Kasumi-1 (cell line): ENCODE data around the gene GLIPR2.
"Not testable (repeated sequence)": the region's sequence is repeated elsewhere in the genome, so short reads cannot be mapped to it uniquely, and the experiment has no call there.

Experiments used
- DNase-seq, 2 experiments: peaks; one replicate each; lab custom pipeline; 2025; lab: John Stamatoyannopoulos, UW

GLIPR2 gene

DNA sequence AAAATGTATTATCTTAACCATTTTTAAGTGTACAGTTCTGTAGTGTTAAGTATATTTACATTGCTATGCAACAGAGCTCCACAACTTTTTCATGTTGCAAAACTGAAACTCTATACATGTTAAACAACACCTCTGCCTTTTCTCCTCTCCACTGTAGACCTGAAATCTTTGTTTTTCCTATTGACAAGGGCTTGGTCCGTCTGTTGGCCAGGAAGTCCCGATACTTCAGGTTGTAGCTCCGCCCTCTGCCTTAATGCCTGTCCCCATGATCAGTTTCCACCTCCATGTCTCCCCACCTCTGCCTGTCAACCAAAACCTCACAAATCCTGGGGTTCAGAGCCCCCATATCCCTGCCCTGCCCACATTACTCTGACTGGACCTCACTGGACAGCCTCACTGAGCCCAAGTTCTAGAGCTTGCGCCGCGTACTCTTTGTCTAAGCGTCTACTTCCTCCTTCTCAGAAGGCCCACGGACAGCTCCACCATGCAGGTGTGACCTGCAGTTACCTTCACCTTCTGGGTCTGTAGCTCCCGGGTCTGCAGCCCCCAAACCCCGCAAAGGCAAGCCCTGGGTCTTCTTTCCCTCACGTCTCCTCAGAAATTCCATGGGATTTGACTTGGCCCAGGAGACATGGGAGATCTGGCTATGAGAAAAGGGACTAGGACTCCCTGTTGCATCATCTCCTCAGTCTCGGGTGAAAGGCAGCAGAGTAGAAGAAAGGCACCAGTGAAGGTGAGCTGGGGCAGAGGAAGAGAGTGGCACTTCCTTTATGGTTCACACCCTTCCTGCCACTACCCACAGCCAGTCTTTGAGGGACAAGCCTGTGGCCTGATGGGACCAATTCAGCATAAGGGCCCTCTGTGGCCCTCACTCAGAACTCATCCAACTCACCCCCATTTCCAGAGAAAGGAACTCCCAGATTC is 8.0 kb downstream of the GLIPR2 start:
- no peak for DNase-seq

GRCh38 chr9:36145970-36146369 is 9.4 kb downstream of the GLIPR2 start:
- DNase-seq, result no peak

DNA sequence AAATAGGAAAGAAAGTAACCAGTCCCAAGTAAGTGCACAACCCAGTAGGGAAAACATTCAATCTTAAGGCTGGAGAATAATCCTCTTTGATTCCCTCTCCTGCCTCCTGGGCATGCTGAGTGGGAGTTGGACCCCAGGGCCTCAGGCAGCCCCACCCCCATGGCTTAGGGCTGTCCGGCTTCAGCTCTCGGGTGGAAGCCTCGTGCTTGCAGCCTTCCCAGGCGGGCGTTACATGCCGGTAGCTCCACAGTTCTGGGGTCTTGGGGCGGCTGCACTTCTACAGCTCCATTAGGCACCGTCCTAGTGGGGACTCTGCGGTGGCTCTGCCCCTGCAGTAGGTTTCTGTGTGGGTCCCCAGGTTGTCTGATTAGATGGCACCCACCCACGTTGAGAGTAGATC is 10.1 kb downstream of the GLIPR2 start:
- no peak for DNase-seq

DNA sequence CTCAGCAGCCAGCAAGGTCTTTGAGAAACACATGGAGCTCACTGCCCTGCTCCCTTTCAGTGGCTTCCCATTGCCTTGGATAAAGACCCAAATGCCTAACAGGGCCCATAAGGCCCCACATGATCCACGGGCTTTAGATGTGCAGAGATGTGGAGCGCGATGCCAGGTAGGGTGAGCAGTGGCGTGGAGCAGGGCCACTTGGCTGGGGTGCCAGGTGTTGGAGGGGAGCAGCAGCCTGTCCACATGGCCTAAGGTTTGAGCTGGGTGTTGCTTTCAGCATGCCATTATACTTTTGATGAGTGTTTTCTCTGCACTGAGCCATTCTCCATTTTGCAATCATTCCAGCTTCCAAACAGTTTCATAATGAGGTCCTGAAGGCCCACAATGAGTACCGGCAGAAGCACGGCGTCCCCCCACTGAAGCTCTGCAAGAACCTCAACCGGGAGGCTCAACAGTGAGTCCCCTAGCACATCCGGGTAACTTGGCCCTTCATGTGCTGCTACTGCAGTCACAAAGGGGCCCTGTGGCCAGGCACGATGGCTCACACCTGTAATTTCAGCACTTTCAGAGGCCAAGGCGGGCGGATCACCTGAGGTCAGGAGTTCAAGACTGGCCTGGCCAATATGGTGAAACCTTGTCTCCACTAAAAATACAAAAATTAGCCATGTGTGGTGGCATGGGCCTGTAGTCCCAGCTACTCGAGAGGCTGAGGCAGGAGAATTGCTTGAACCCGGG is 11.1 kb downstream of the GLIPR2 start:
- DNase-seq, result no peak

- DNase-seq, result peak; percentile 38 to 43
Observed at GRCh38 chr9:36148311-36149051, 11.9 kb downstream of the GLIPR2 start.

GRCh38 chr9:36149197-36149596 is 12.7 kb downstream of the GLIPR2 start:
- DNase-seq, result no peak

DNA sequence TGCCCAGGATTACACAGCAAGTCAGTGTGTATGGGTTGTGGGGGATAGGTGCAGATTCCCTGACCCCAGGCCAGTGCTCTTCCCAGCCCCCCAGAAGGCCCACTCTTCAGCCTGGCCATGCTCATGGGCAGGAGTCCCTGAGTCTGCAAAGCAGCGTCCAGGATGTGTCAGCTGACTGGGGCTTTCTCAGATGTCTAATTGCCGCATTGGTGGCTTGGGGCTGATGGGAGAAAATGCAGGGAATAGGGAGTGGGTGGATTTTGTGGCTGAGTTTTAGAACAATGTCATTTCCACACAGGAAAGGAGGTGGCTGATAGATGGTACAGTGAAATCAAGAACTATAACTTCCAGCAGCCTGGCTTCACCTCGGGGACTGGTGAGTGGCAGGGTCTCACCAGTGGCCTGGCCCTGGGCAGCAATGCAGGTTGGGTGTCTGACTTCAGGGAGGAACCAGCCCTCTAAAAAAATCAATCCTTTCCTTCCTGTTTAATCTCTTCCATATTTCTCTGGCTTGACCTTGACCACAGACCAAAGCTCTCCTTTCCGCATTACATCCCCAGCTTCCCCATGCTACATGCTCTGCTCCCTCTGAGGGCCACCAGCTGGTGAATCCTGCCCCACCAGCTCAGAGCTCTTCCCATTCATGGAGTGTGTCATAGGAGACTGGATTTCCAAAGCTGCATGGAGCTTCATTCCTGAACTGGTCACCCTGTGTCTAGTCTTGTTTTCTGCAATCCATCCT is 14.2 kb downstream of the GLIPR2 start:
- DNase-seq, result peak in 1 of 2 experiments; percentile 28

- DNase-seq, result peak; percentile 87 to 95
Observed at GRCh38 chr9:36151316-36152210, 15.0 kb downstream of the GLIPR2 start.

- no peak for DNase-seq
Observed at GRCh38 chr9:36152741-36153438, 16.4 kb downstream of the GLIPR2 start.

GRCh38 chr9:36153746-36154145 is 17.2 kb downstream of the GLIPR2 start:
- no peak for DNase-seq

GRCh38 chr9:36154331-36154952 is 17.9 kb downstream of the GLIPR2 start:
- peak; percentile 80 to 83 for DNase-seq

- no peak for DNase-seq
Observed at GRCh38 chr9:36156116-36156515, 19.6 kb downstream of the GLIPR2 start.

DNA sequence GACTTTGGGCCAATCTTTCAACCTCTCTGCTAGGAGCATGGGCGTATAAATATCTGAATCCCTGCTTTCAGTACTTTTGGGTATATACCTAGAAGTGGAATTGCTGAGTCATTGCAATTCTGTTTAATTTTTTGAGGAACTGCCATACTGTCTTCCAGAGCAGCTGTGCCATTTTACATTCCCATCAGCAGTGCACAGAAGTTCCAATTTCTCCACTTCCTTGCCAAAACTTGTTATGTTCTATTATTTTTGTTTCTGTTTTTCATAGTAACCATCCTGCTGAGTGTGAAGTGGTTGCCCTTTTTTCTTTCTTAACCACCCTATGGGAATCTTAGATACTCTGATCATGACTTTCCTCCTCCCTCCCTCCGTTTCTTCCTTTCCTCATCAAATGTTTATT is 21.6 kb downstream of the GLIPR2 start:
- DNase-seq, result no peak

GRCh38 chr9:36158917-36159316 is 22.4 kb downstream of the GLIPR2 start:
- no peak for DNase-seq

- DNase-seq, result not testable (repeated sequence)
Observed at GRCh38 chr9:36159509-36159908, 23.0 kb downstream of the GLIPR2 start.

- not testable (repeated sequence) for DNase-seq
Observed at GRCh38 chr9:36160126-36160525, 23.6 kb downstream of the GLIPR2 start.

DNA sequence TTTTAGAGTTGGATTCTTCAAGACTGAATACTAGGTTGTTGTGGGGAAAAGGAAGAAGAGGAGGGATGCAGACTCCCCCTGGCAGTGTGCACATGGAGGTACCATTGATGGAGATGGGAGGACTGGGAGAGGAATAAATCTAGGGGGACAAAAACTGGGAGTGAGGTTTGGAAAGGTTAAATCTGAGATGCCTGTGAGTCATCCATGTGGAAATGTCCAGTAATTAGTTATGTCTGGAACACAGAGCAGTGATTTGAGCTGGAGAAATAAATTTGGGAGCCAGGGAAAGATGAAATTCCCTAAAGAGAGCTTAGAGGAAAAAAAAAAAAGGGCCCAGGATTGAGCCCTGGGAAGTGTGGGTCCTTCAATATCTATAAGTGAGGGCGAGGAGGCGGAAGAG is 24.7 kb downstream of the GLIPR2 start:
- DNase-seq, result no peak

DNA sequence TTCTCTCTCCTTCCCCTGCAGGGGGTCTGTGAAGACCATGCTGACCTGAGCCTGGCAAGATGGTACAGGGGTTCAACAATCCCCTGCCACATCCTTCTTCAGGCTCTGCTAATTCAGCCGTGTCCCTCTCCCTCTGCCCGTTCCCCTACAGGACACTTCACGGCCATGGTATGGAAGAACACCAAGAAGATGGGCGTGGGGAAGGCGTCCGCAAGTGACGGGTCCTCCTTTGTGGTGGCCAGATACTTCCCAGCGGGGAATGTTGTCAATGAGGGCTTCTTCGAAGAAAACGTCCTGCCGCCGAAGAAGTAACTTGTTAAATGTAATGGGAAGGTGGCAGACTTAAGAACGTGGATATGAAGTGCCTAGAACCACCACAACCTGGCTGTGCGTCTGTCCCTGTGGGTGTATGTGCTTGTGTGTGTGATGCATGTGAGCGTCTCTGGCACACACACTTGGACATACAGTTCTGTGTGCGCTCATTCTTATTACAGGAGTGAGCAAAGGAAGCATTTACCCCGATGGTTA is 25.7 kb downstream of the GLIPR2 start:
- no peak for DNase-seq

DNA sequence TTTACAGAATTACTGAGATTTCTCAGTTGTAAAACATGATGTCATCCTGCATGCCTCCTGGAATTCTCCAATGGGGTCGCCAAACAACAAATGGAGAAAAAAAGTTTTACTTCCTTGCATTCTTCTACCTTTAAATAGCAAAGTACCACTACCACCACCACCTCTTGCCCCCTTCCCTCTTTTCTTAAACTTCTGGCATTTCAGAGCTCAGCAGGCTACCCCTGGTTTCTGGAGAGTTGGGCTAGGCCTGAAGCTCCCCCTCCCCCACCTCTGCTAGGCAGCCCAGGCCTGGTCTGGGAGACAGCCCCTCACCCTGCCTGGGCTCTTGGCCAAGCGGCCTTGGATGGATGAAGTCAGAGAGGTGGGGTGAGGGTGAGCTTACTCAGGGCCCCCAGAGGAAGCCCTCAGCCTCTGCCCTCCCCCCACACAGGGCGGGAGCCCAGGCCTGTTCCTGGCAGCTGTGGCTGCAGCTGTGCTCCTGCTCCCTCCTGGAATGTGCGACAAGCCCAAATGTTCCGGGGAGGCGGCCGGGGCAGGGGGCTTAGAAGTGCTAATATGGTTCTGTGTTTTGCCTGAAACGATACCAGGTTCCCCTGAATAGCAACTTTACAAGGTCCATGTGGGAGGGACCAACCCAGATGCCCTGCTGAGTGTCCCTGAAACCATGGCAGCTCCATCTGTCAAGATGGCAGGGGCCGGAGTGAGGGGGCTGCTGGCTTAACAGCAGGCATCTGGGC is 26.7 kb downstream of the GLIPR2 start:
- DNase-seq, result no peak
